Measurements from ENCODE around the gene ITGB4. TPM values are rescaled to one million over a fixed set of nuclear protein-coding genes. Genes with fewer than 3 reads are reported as not detected.

Gene ITGB4
- polyA plus RNA-seq, 2 of the 4 experiments (the other 2 are of a cell fraction), result 20.6 to 37.4 TPM

DNA sequence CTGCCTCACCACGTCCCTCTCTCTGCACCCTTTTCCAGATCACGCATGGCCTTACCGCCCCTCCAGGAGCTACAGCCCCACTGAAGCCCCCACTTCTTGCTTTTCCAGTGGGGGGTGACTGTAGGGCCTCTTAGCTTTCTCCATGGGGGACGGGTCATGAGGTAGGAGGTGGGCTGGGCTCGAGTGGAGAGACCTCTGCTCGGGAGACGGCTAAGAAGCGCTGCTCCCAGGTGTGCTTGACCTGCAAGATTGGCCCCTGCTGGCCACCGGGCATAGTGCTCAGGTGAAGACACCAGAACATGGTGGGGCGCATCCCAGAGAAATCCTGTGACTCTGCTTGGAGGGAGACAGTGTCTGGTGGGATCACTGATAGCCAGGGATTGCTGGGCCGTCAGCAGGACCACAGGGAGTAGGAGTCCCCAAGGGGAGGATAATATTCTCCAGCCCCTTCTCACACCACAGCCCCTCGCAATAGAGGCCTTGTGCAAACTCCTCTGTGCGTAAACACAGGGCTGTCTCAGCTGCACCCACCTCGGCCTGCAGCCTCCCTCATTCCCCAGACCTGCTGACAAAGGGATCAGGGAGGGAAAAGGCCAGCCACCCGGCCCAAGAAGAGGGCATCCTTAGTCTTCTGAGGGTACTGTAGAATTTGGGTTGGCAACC is 52.7 kb downstream of the ITGB4 start:
- 84% methylated on average over 14 of the region's 15 CpGs for WGBS (ENCODE audit: missing lambda C conversion rate)
- H3K4me1 ChIP-seq, result peaks cover 13% of the 10 kb centered on the region
- no peak overlapping the region for H3K4me3 ChIP-seq
- POLR2A ChIA-PET, result interaction anchor here (2.5 to 4.2 kb wide), 2 partner anchors 9 to 10 kb away, joined by 10 to 40 read pairs; partner anchors contain the start of genes GALK1 and UNK
- H3K27ac ChIP-seq, result no peak overlapping the region
- no peak for FAIRE-seq
- H3K4me2 ChIP-seq, result no peak overlapping the region
- TF ChIP-seq CHD4 (IDR thresholded peaks at IDR 0.05; ENCODE audit: borderline replicate concordance) (no peak), RNF2 (IDR thresholded peaks at IDR 0.05; ENCODE audit: borderline replicate concordance, low read depth) (no peak), RFX5 (IDR thresholded peaks at IDR 0.05) (no peak), RCOR1 (IDR thresholded peaks at IDR 0.05; ENCODE audit: low read depth, low read length) (no peak), GATA3 (IDR thresholded peaks at IDR 0.05; ENCODE audit: borderline replicate concordance) (no peak), EP300 (IDR thresholded peaks at IDR 0.05) (no peak), KDM5A (IDR thresholded peaks at IDR 0.05) (no peak), RARB (CRISPR knock-in tag; IDR thresholded peaks at IDR 0.05) (no peak), ZNF302 (CRISPR knock-in tag; IDR thresholded peaks at IDR 0.05) (no peak)
- peak; percentile 27 to 47 for ATAC-seq
- no peaks in the 10 kb centered on the region for H3K9me3 ChIP-seq
- no peak for DNase-seq (ENCODE audit: low read depth in 1 of 2, low spot score in 1 of 2)
- CTCF ChIA-PET, result interaction anchor here (0.7 to 9.7 kb wide), 16 partner anchors 10 to 140 kb away, joined by 3 to 131 read pairs (median 6); partner anchors contain the start of genes GALK1, TRIM65 and UNK

DNA sequence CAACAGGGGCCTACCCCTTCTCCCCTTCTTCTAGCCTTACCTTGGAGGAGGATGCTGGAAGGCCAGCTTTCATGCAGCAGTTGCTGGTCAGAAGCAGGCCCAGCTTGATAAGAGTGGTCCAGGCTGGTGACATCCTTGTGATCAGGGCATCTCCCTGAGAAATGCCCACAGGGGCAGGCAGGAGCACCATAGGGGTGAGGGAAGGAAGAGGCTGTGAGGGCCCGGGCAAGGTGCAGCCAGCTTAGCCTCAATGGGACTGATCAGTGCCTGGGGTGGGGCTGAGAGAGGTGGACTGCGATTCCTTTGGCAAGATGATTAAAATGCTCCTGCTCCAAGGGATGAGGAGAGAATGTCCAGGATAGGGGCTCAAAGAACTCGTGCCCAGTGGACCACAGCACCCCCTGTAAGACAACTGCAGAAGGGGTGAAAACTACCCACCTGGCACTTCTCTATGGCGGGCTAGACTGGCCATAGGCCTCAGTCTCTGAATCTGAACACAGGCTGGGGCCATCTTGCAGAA is 53.3 kb downstream of the ITGB4 start:
- Histone ChIP-seq H3K9me3 (no peaks in the 10 kb centered on the region), H3K4me1 (peaks cover 13% of the 10 kb centered on the region), H3K4me2 (no peak overlapping the region), H3K4me3 (no peak overlapping the region), H3K27ac (no peak overlapping the region)
- ChIA-PET CTCF (interaction anchor here (1.0 to 9.7 kb wide), 10 partner anchors 9 to 140 kb away, joined by 3 to 131 read pairs (median 6); partner anchors contain the start of genes GALK1 and UNK), POLR2A (interaction anchor here (0.9 to 4.2 kb wide), 4 partner anchors 9 to 128 kb away, joined by 3 to 40 read pairs (median 7); partner anchors contain the start of genes GALK1 and UNK)
- FAIRE-seq (no peak), DNase-seq (ENCODE audit: low read depth in 1 of 2, low spot score in 1 of 2) (no peak), ATAC-seq (peak; percentile 22 to 30)
- TF ChIP-seq EHF (CRISPR knock-in tag; IDR thresholded peaks at IDR 0.05) (no peak), RARB (CRISPR knock-in tag; IDR thresholded peaks at IDR 0.05) (no peak), NR3C1 (IDR thresholded peaks at IDR 0.05) (no peak), MYC (IDR thresholded peaks at IDR 0.05; ENCODE audit: borderline replicate concordance, low read length) (no peak)
- WGBS (ENCODE audit: missing lambda C conversion rate), result 89% methylated on average over 4 of the region's 4 CpGs

DNA sequence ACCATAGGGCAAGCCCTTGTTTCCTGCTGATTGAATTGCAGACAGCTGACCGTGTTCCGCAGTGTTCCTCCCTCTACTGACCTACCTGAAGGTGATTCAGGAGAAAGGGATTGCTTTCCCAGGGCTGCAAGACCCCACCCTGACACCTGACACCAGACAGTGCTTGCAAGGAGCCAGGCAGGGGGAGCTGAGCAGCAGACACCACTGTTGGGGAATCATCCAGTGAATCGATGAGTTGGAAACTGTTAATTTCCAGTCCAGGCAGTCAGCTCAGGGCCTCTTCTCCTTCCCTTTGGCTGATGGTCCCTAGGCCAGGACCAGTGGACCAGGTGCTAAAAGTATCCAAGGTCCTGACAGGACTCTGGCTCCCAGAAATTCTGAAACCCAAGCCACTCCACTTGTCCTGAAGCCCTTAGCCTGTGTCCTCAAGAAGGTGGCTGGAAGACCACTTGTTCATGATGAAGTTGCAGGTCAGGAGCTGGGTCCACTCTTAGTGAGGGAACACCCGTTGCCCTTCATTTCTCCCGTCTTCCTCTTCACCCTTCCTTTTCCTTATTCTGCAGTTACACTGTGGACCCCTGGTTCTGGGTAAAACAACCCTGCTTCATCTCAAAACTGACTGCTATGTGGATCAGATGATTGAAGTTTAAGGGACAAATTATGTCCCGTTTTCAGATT is 53.9 kb downstream of the ITGB4 start:
- Histone ChIP-seq H3K27ac (no peak overlapping the region), H3K4me3 (no peak overlapping the region), H3K4me2 (no peak overlapping the region), H3K9me3 (no peaks in the 10 kb centered on the region), H3K4me1 (peaks cover 15% of the 10 kb centered on the region)
- DNase-seq (ENCODE audit: low read depth in 1 of 2, low spot score in 1 of 2) (no peak), ATAC-seq (peak; percentile 1 to 5), FAIRE-seq (no peak)
- TF ChIP-seq SREBF2 (IDR thresholded peaks at IDR 0.05) (no peak), POLR2AphosphoS2 (conservative IDR thresholded peaks at IDR 0.05; ENCODE audit: low read length) (peak; percentile 92), HOXA7 (CRISPR knock-in tag; IDR thresholded peaks at IDR 0.05) (peak; percentile 95; the same call in 1 of the 2 replicates), TFCP2L1 (CRISPR knock-in tag; IDR thresholded peaks at IDR 0.05) (peak; percentile 82; the same call in 1 of the 2 replicates), JUNB (IDR thresholded peaks at IDR 0.05) (no peak), TP53 (CRISPR knock-in tag; IDR thresholded peaks at IDR 0.05) (peak; percentile 44; the same call in 1 of the 2 replicates)
- TF ChIP-seq, protein P1, sequence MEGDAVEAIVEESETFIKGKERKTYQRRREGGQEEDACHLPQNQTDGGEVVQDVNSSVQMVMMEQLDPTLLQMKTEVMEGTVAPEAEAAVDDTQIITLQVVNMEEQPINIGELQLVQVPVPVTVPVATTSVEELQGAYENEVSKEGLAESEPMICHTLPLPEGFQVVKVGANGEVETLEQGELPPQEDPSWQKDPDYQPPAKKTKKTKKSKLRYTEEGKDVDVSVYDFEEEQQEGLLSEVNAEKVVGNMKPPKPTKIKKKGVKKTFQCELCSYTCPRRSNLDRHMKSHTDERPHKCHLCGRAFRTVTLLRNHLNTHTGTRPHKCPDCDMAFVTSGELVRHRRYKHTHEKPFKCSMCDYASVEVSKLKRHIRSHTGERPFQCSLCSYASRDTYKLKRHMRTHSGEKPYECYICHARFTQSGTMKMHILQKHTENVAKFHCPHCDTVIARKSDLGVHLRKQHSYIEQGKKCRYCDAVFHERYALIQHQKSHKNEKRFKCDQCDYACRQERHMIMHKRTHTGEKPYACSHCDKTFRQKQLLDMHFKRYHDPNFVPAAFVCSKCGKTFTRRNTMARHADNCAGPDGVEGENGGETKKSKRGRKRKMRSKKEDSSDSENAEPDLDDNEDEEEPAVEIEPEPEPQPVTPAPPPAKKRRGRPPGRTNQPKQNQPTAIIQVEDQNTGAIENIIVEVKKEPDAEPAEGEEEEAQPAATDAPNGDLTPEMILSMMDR (IDR thresholded peaks at IDR 0.05), result no peak
- TF ChIP-seq, protein P2, sequence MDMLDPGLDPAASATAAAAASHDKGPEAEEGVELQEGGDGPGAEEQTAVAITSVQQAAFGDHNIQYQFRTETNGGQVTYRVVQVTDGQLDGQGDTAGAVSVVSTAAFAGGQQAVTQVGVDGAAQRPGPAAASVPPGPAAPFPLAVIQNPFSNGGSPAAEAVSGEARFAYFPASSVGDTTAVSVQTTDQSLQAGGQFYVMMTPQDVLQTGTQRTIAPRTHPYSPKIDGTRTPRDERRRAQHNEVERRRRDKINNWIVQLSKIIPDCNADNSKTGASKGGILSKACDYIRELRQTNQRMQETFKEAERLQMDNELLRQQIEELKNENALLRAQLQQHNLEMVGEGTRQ (IDR thresholded peaks at IDR 0.05), result no peak
- CTCF ChIA-PET, result interaction anchor here (0.6 to 9.7 kb wide), 12 partner anchors 9 to 233 kb away, joined by 3 to 131 read pairs (median 6); partner anchors contain the start of genes GALK1, TRIM47 and UNK
- POLR2A ChIA-PET, result interaction anchor here (0.8 to 4.2 kb wide), 8 partner anchors 9 to 154 kb away, joined by 3 to 40 read pairs (median 4); partner anchors contain the start of genes GALK1, TRIM65 and UNK
- WGBS (ENCODE audit: missing lambda C conversion rate), result 90% methylated on average over 6 of the region's 6 CpGs
